ENCODE results near the gene DST.

The DST gene

DNA sequence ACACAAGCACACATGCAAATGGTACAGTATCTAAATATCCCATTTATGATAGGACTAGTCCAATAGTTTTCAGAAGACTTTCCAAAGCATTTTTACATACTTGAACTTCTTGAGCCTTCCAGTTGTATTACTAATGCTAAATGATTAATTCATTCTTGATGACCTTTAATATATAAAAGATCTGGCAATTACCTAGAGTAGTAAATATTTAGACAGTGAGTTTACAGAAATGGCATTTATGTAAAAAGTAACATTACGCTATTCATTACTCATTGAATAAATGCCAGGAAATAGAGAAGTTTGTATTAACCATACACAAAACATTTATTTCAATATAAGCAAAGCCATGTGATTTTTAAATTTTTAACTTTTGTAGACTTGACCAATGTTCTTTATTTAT, 158.8 kb downstream of the DST start:
- no peak for DNase-seq (ENCODE audit: low read depth, low spot score)

DNA sequence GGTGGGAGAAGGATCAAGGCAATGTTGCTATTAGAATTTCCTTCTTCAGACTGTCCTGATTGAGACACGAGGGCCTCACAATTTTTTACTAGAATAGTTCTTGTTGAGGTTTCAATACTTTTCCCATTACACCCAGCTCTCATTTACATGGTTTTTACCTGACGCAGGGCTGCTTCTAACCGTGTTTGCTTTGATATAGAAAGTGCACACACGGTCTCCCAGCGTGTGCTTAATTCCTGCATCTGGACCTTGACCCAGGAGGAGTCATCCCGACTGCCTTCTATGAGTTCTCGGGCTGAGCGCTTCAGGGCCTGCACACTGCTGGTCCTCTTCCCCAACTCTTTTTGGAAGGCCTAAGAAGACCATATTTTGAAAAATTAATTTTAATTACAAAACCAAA, 160.2 kb downstream of the DST start:
- DNase-seq (ENCODE audit: low read depth, low spot score) = no peak

DNA sequence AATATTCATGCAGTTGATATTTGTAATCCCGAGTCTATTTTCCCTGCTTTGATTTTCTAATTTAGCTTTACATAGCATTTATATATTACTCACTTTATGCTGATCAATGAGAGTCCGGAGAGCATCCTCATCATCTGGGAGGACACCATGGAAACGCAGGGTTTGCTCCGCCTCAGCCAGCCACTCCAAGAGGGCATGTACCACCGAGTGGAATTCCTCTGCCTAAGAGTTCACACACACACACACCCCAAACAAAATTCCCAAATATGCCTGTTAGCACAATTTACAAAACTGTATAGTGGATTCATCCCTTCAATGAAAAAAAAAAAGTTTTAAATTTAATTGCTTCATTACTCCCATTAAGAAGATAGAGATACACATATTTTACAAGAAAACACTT, 160.7 kb downstream of the DST start:
- no peak for DNase-seq (ENCODE audit: low read depth, low spot score)

DNA sequence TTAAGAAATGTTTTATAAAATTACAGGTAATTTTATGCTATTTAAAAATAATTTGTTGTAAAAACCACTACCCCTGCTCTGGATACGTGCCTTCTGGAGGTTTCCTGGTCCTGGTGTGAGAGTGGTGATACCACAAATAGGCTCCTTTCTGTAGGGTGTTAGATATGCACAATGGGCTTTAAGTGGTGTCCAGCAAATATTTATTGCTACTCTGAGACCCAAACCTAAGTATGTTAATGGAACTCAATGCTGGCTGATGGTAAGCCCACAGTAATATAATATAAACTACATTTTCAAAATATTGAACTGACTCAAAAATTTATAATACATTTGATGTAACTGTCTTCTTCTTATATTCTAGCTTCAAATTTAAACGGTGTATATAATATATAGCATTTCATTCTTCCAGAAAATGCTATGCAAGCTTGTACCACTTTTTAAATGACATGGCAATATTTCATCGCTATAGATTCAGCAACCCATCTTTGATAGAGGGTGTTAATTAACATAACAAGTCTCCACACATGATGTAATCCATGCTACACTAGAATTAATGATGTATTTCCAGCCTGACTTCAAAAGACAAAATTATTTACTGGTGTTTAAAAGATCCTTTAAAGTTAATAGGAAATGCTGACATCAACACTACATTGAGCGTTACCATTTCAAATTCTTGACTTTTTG, 161.9 kb downstream of the DST start:
- DNase-seq (ENCODE audit: low read depth, low spot score) = no peak

DNA sequence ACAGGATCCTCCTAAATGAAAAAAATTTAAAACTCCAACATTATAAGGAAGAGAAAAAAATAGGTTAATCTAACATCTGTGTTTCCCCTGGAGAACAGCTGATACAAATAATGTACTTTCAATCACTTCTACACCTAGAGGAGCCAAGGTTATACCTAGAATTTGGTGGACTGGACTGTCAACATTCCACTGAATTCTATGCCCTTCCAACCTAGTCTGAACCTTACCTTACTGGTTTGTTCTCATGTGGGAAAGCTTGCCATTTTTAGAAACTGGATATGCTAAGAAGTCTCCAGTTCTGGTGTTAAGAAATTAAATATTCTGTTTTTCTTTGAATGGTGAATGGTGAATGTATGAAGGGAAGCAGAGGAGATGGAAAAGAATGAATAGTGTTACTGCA, 162.4 kb downstream of the DST start:
- DNase-seq (ENCODE audit: low read depth, low spot score) = no peak

DNA sequence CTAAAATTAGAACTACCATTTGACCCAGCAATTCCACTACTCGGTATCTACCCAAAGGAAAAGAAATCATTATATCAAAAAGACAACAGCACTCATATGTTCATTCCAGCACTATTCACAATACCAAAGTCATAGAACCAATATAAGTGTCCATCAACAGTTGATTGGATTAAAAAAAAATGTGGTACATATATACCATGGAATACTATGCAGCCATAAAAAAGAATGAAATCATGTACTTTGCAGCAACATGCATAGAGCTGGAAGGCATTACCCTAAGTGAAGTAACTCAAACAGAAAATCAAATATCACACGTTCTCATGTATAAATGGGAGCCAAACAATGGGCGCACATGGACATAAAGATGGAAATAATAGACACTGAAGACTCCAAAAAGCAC, 163.3 kb downstream of the DST start:
- DNase-seq (ENCODE audit: low read depth, low spot score) = no peak

DNA sequence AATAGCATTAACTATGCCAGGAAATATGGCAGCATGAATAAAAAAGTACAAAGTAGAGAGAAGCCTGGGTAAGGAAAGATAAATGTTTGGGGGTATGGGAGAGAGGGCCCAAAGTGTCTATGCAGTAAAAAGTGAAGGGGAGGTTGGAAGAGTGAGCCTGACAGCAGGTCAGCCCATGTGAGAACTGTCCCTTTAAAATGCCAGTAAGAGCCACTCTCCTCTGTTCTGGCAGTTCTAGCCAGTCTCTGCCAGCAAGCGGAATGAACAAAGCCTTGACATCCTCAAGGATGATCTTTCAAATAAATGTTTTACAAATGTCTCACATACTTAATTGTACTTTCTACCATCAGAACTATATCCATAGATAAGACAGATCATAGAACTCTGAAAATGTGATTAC, 164.5 kb downstream of the DST start:
- no peak for DNase-seq (ENCODE audit: low read depth, low spot score)

DNA sequence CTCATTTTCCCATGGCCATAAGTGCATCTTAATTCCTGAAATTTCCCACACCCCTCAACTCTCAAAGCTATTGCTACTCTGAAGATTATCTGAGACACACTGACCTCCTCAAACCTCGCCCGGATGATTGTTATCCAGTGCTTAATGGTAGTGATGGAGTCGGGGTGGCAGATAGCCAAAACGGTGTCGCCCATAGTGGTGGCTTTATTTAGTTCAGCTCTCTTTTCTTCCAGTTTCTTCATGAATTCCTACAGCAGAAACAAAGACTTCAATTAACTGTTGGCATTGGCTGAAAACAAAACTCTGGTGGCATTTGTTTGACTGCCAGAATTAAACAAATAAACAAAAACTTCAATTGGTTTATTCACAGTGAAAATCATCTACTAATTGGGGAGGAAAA, 165.4 kb downstream of the DST start:
- DNase-seq (ENCODE audit: low read depth, low spot score) = no peak

DNA sequence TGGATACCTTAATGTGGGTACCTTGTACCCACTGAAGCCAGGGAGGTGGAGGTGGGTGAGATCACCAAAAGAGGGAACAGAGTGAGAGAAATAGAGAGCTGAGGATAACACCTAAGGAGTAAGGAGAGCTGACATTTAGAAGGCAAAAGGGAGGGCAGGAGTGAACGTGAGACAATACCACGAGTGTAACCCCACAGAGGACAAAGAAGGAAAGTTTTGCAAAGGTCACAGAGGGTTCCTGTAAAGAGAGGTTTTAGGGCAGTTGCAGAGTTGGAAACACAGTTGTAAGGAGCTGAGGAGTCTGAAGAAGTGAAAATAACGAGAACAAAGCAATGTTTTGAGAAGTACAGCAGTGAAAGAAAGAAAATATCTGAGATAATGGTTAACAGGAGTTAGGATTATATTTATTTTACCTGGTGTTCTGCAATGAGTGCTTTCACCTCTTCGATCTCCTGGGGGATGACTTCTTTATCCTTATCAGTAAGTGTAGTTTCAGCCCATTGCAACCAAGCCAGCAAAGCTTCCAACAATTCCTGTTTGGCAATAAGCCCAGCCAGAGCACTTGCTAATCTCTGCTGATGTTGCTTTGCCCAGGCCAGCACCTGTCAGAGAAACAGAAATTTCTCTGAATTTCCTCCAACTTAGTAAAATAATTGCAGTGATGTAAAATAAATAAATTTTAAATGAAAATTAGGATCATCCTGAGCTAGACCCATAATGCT, 166.8 kb downstream of the DST start:
- no peak for DNase-seq (ENCODE audit: low read depth, low spot score)

DNA sequence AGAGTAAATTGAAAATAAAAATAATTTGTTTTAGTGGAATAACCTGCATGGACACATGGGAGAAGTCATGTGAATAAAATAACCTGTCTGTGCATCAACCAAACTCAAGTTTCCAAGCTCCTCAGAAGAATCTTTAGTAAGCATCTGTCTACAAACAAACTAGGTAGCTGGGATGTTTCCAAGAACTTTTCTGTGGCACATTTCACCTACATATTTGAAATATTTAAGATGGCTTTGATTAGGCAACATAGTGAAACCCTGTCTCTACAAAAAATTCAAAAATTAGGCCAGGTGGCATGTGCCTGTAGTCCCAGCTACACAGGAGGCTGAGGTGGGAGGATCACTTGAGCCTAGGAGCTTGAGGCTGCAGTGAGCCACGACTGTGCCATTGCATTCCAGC, 168.2 kb downstream of the DST start:
- DNase-seq (ENCODE audit: low read depth, low spot score) = no peak

DNA sequence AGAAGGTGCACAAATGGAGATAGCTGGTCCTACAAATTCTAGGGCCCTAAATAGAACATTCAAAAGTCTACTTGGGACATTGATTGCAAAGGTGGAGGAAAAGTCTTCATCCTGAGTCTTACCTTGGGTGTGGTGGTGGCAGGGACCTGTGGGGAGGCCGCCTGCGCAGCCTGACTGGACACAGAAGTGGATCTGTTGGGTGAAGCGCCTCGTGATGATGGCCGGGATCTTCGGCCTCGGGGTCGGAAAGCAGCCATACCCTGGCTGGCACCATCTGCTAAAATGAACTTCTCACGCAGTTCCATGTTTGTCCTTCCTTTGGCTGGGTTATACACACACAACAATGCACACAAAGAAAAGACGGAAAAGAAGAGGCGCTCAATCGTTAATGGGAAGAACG, 179.2 kb downstream of the DST start:
- no peak for DNase-seq (ENCODE audit: low read depth, low spot score)

DNA sequence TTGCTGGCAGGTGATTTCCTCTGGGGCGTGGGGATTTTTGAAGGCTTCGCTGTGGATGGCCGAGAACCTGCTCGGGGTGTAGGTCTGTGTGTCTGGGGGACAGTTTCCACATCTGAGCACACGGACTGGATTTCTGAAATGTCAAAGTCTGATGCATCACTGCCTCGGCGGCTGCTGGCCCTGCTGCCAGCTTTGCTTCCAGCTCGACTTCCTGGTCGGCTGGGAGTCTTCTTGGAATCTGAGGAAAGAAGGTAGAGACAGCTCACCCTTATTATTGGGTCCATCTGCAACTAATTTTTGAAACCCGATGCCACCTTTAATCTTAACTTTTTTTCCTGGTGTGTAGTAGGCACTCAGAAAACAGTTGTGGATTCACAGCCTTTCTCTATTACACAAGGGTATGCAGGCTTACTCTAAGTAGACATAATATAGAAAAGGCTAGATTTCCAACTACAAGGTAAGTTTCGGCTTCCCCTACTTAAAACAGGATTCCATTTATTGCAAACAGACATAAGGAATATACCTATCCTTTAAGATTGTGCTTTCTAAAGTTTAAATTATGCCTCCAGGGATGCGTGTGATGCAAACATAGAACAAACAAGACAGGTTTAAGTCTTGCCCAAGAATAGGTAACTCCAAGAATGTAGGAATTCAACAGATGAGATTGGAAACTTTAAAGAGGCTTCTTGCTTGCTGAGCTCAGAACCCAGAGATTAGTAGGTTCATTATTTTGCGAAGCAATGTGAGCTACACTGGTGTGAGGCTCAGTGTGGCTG, 183.5 kb downstream of the DST start:
- DNase-seq (ENCODE audit: low read depth, low spot score) = no peak

DNA sequence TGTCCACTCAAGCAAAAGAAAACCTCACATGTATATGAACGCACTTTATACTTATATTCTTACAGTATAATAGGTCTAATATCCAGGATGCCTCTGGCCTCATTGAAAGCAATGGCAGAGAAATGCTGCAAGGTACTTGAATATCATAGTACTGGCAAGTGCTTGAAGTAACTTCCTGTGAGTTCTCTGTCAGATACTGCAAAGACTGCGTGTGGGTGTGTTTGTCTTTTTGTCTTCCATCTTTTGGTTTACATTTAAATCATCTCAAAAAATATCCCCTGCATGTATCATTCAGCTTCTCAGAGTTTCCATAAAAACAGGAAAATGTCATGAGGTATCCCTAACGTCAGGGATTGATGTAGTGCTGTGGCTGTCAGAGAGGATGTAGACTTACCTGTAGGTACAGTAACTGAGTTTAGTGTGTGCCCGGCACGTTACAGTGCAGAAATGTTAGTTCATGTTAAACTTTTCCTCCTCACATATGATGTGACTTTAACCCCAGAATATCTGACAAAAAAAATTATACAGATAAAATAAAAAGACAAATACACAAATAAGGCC, 184.3 kb downstream of the DST start:
- no peak for DNase-seq (ENCODE audit: low read depth, low spot score)

DNA sequence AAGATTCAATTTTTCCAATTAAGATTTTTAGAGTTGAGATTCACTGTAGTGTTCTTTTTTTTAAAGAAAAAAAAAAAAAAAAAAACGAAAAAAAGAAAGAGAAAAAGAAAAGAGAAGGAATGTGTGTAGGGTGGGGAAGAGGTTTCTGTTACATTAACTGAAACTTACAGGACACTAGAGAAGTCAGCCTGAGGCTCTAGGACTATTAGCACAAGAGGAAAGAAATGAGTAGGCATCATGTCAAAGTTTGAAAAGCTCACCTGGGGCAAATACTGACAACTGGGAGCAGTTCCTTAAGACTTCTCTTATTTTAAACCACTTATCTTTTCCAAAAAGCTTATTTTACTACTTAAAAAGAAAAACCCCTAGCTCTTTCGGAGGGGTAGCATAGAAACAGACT, 185.9 kb downstream of the DST start:
- DNase-seq (ENCODE audit: low read depth, low spot score) = no peak

DNA sequence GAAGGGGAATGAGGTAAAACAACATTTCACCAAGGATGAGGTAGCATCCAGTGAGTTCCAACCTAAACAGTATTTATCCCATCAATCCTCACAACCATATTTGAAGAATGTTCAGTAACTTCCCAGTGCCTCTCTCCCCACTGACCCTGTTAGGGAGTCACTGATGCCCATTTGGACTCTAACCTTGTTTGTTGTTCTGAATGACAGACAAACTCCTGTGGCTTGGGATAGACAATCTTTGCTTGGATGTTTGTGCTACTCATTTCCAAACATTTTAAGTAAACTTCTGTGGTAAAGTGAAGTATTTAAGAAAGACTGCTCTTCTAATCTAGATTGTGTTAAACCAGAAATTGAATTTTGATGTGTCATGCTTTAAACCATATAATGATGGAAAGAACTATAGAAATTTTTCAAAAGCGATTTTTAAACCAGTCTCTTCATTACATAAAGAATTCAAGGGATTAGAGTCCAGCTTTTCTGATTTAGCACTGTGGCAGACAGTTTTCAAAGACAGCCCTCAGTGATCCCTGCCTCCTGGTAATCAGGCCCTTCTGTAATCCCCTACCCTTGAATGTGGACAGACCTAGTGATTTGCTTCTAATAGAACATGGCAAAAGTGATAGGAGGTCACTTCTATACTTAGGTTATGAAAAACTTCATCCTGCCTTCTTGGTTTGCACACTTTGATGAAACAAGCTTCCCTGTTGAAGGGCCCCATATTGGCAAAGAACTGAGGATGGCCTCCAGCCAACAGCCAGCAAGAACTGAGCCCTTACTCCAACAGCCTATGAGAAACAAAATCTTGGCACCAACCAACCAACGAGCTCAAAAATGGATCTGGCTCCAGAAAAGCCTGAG, 191.6 kb downstream of the DST start:
- no peak for DNase-seq (ENCODE audit: low read depth, low spot score)

DNA sequence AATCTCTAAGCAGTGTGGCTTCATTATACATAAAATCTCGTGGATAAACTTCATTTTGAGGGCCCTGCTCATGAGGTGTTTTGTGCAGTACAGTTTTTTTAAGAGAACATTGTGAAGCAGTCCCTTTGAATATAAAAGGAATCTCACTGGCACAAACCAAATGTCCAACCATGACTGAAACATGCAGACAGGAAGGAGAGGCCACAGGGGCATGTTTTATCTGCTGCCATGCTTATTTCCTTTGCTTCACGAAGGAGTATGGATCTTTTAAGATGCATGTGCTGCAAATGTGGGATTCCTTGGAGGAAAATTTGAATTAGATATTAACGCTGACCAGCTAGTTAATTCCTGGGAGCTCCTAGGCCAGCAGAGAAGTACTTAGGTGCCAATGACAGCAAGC, 192.3 kb downstream of the DST start:
- no peak for DNase-seq (ENCODE audit: low read depth, low spot score)

DNA sequence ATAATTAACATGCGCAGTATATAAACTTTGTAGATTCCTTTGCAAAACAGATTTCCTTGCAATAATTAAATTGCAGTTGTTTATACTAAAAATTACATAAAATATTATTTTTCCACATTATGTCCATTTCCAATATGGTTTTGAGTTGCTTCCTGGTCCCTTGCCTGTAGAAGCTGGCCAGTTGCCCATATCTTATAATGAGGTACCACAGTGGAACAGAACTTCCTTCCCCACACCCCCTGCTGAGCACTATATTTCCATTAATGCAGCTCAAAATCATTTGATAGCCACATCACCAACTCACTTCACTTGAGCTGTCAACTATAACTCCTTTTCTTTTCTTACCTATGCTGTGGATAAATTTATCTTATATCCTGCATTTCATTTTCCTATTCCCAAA, 194.6 kb downstream of the DST start:
- no peak for DNase-seq (ENCODE audit: low read depth, low spot score)

DNA sequence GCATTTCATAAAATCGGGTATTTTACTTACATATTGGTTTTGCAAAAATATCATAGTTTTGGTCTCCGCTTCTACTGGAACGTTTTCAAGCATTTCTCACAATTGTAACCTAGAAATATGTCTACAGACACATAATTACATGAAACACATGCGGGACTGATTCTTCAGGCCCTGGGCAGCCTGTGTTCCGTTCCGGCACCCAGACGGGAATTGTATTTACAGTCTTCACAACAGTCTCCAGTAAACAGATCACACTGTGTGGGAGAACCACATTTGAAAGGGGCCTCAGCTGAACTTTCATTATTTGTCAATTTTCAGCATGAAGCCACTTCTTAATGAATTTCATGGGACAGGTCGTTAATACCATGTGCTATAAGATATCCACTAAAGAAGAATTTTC, 196.9 kb downstream of the DST start:
- DNase-seq (ENCODE audit: low read depth, low spot score) = no peak

DNA sequence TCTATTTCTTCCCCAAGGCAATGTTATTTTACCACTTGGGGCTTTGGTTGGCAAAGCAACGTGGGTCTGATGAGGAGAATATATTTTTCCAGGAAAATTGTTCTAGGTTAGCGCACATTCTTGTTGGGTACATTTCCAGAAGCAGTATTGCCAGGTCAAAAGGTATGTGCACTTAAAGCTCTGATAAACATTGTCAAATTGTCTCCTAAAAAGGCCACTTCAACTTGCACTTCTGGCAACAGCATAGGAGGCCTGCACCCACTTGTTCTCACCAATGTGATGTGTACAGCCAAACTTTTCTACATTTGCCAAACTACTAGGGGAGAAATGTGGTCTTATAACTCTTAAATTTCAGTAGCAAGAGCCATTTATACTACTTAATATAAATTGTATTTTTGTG, 197.8 kb downstream of the DST start:
- DNase-seq (ENCODE audit: low read depth, low spot score) = no peak

DNA sequence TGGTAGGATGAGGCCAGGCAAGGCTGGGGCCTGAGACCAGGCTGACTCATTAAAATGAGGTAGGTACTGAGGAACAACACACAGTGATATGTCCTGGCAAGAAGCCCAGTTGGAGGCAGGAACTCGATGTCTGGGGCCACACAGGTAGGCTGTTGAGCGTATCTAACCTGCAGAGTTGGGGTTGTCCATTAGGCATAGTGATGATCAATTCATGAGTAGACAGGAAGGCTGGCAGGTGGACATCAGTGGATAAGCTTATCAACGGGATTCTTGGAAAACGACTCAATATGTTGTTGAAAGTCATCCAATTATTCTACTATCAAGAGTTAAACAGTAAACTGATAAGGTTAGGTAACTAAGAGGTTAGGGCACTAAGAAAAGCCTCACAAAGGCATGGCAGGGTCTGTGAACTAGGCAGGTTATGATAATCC, 202.1 kb downstream of the DST start:
- no peak for DNase-seq (ENCODE audit: low read depth, low spot score)

DNA sequence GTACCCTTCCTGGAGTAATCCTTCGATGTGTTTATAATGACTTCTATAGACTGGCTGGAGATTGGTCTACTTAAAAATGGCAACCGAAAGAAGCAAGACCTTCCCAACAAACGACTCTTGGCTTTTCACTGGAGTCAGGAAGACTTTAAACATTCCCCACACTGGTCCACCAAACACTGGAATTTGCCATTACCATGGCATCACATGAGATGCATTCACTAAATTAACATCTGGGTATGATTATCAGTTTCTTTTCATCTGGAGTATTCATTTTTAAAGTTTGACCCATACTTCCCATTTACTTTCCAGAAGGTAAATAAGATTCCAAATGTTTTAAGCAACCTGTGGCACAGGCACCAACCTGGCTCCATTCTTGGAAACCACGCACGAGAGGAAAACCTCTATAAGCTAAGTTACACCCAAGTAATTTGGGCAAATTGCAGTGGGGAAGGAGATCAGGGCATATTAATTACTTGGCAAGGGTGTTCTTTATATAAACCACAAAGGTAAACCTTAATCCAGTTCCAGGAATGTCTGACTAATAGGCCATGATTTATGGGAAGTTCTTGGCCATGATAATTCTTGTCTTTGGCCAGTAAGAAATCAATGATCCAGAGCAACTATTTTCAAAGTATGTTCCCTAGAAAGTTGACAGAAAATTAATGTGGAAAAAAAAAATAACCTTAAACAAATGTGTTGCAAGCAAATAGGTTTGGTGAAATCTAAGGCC, 205.4 kb downstream of the DST start:
- no peak for DNase-seq (ENCODE audit: low read depth, low spot score)
